Right lobe of liver (tissue), 4 donors: ENCODE measurements around the gene HNRNPC.
"Not testable (repeated sequence)": the region's sequence is repeated elsewhere in the genome, so short reads cannot be mapped to it uniquely, and the experiment has no call there.

Experiments
- CTCF ChIP-seq, 4 donors: fragments of 200-600 bp in 3 of 4; fragments of 450-650 bp in 1 of 4; IDR thresholded peaks; one replicate each; pipeline versions ENCODE4 v1.5.1 to v1.8.0; 2016 to 2022; ENCODE audit warnings: antibody characterized with exemption in 4 of 4, mild to moderate bottlenecking in 2 of 4
- POLR2A ChIP-seq: fragments of 450-650 bp; IDR thresholded peaks from one replicate; pipeline ENCODE4 v1.6.1; 2017; ENCODE audit warnings: antibody characterized with exemption, mild to moderate bottlenecking
- donor health status: DM: no; HTN: no; CAD: no.
- donor health status: DM: no; HTN: no; CAD: no.
- donor health status: DM: no; HTN: yes; CAD: no.

GRCh38 chr14:21286516-21286915, 17.3 kb upstream of the HNRNPC start:
- TF ChIP-seq CTCF (IDR thresholded peaks at IDR 0.05); POLR2A: not testable (repeated sequence)
